HG03108 (cell line): ENCODE data around the gene SF3B6.
"Not testable (repeated sequence)": the region's sequence is repeated elsewhere in the genome, so short reads cannot be mapped to it uniquely, and the experiment has no call there.

Experiments used
- ATAC-seq: cut with Tn5 transposase; IDR thresholded peaks from one replicate; pipeline ENCODE4 v1.9.1; 2021; ENCODE audit warnings: moderate library complexity; ENCODE audit not compliant: unreplicated experiment

SF3B6 gene

GRCh38 chr2:24095171-24095677, 19.1 kb upstream of the SF3B6 start:
- not testable (repeated sequence) for ATAC-seq

GRCh38 chr2:24093270-24093669, 17.1 kb upstream of the SF3B6 start:
- not testable (repeated sequence) for ATAC-seq

- no peak for ATAC-seq
Measured at GRCh38 chr2:24088821-24089359, 12.8 kb upstream of the SF3B6 start.

GRCh38 chr2:24087032-24087431, 10.9 kb upstream of the SF3B6 start:
- no peak for ATAC-seq

GRCh38 chr2:24086241-24086640, 10.1 kb upstream of the SF3B6 start:
- no peak for ATAC-seq

- ATAC-seq, result no peak
Measured at GRCh38 chr2:24085200-24085489, 9.0 kb upstream of the SF3B6 start.

- ATAC-seq, result peak; percentile 66
Measured at GRCh38 chr2:24084386-24085199, 8.5 kb upstream of the SF3B6 start, which contains the start of gene TP53I3. Gene TP53I3, minus strand, starts transcription at chr2:24084834. Its CDS starts 508 bp downstream, at chr2:24084326.

- ATAC-seq, result peak; percentile 68
Measured at GRCh38 chr2:24083567-24084385, 7.7 kb upstream of the SF3B6 start.

GRCh38 chr2:24082787-24083566, 6.9 kb upstream of the SF3B6 start:
- ATAC-seq, result no peak

GRCh38 chr2:24080701-24081100, 4.6 kb upstream of the SF3B6 start:
- ATAC-seq, result no peak

GRCh38 chr2:24077879-24078278, 1.8 kb upstream of the SF3B6 start:
- ATAC-seq, result no peak

GRCh38 chr2:24077535-24077877, 1.4 kb upstream of the SF3B6 start:
- ATAC-seq, result no peak

GRCh38 chr2:24076849-24077534, 866 bp upstream of the SF3B6 start:
- peak; percentile 3 for ATAC-seq

- no peak for ATAC-seq
Measured at GRCh38 chr2:24075259-24075658, 867 bp downstream of the SF3B6 start.

GRCh38 chr2:24073816-24074215, 2.3 kb downstream of the SF3B6 start:
- no peak for ATAC-seq

GRCh38 chr2:24072259-24072658, 3.9 kb downstream of the SF3B6 start:
- ATAC-seq, result no peak

- ATAC-seq, result no peak
Measured at GRCh38 chr2:24065341-24065740, 10.8 kb downstream of the SF3B6 start.

- ATAC-seq, result no peak
Measured at GRCh38 chr2:24058564-24059271, 17.4 kb downstream of the SF3B6 start.

GRCh38 chr2:24055750-24056149, 20.4 kb downstream of the SF3B6 start:
- ATAC-seq, result no peak
